ENCODE measurements around the gene RNF19B.

DNA sequence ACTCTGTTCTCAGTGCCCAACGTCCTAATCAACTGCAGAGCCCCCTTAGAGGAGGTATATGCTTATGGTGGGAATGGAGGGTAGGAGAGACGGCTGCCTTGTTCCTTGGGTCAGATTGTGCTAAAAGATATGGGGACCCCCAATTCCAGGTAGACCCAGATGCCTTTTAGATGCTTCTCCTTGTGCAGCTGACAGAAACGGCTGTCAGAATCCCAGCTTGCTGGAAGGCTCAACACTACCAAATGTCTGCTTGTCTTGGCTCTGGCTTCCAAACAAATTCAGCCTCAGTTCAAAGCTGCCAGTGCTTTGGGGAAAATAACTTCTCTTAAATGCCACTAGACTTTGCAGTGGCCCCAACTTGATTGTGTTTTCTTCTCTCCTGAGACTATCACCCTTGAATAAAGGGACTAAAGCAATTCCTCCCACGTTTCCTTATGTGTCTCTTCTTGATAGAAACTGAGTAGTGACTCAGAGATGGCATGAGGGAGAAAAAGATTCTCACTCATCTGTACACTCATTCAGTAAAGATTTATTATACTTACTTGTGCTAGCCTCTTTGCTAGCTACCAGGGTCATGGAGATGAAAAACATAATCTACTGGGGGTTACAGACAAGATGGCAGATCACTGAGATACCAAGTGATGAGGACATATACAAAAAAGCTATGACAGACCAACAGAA lies 3.4 kb upstream of the RNF19B start:
- TF ChIP-seq EZH2phosphoT487 (IDR thresholded peaks at IDR 0.05) (no peak), EZH2 (IDR thresholded peaks at IDR 0.05) (no peak)
- TF ChIP-seq, protein P1, sequence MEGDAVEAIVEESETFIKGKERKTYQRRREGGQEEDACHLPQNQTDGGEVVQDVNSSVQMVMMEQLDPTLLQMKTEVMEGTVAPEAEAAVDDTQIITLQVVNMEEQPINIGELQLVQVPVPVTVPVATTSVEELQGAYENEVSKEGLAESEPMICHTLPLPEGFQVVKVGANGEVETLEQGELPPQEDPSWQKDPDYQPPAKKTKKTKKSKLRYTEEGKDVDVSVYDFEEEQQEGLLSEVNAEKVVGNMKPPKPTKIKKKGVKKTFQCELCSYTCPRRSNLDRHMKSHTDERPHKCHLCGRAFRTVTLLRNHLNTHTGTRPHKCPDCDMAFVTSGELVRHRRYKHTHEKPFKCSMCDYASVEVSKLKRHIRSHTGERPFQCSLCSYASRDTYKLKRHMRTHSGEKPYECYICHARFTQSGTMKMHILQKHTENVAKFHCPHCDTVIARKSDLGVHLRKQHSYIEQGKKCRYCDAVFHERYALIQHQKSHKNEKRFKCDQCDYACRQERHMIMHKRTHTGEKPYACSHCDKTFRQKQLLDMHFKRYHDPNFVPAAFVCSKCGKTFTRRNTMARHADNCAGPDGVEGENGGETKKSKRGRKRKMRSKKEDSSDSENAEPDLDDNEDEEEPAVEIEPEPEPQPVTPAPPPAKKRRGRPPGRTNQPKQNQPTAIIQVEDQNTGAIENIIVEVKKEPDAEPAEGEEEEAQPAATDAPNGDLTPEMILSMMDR (IDR thresholded peaks at IDR 0.05) = no peak
